Panc1 (cell line): Measurements from ENCODE around the gene SLC12A7. TPM values are rescaled to one million over a fixed set of nuclear protein-coding genes. Genes with fewer than 3 reads are reported as not detected.

Source experiments
- ATAC-seq: fragments of 200-7000 bp; cut with Tn5 transposase; 2 replicates; pipeline ENCODE4 v1.9.1; 2020; ENCODE audit warnings: mild to moderate bottlenecking, moderate library complexity
- BruUV-seq: library from RNA; stranded (reverse); fragments of 400-500 nt; replicated peaks from 2 replicates; lab custom pipeline; 2021; lab: Mats Ljungman, UMichigan
- CTCF ChIA-PET: fragments of 300-600 bp; sonication (Branson Sonifier 250); formaldehyde crosslinking; loops from one replicate; lab custom pipeline; 2022; ENCODE audit warnings: antibody characterized with exemption; lab: Charles Lee
- POLR2A ChIA-PET: fragments of 300-600 bp; sonication (Branson Sonifier 250); formaldehyde crosslinking; loops from one replicate; lab custom pipeline; 2022; ENCODE audit warnings: antibody characterized with exemption; lab: Charles Lee
- DNase-seq: peaks from one replicate; pipeline ENCODE4 v3.0.0-alpha.2; 2010; ENCODE audit warnings: low read depth, low spot score
- H3K27ac ChIP-seq: 2 replicates; pipeline ENCODE4 v1.5.1; 2011; ENCODE audit warnings: mild to moderate bottlenecking, low read length, inconsistent platforms
- H3K27me3 ChIP-seq: fragments of 200-500 bp; sonication (Bioruptor generic); 2 replicates; pipeline ENCODE4 v1.6.0; 2014; ENCODE audit warnings: low read length, inconsistent platforms; ENCODE audit not compliant: control insufficient read depth, insufficient read depth
- H3K36me3 ChIP-seq: fragments of 200-500 bp; sonication (Bioruptor generic); 2 replicates; pipeline ENCODE4 v1.5.1; 2014; ENCODE audit warnings: inconsistent platforms, mild to moderate bottlenecking, low read length, moderate library complexity; ENCODE audit not compliant: control insufficient read depth, insufficient read depth
- H3K4me1 ChIP-seq: 2 replicates; pipeline ENCODE4 v1.5.1; 2011; ENCODE audit warnings: inconsistent platforms, mild to moderate bottlenecking, low read length, moderate library complexity; ENCODE audit not compliant: control insufficient read depth, insufficient read depth
- H3K4me3 ChIP-seq, 2 experiments: 2 replicates each; pipeline ENCODE4 v1.5.1; 2011 to 2012; ENCODE audit warnings: low read depth in 2 of 2, low read length in 2 of 2, mild to moderate bottlenecking in 2 of 2, inconsistent platforms in 1 of 2, moderate library complexity in 1 of 2
- H3K9me3 ChIP-seq: fragments of 200-500 bp; sonication (Bioruptor generic); 2 replicates; pipeline ENCODE4 v1.5.1; 2014; ENCODE audit warnings: low read depth, mild to moderate bottlenecking, inconsistent platforms, low read length, moderate library complexity; ENCODE audit not compliant: control insufficient read depth, insufficient read depth
- POLR2AphosphoS5 ChIP-seq: IDR thresholded peaks from 2 replicates; pipeline ENCODE4 v1.6.1; 2012; ENCODE audit warnings: mild to moderate bottlenecking, low read depth, low read length, moderate library complexity
- REST ChIP-seq, 2 experiments: IDR thresholded peaks; 2 replicates each; pipeline ENCODE4 v1.6.1; 2011 to 2012; ENCODE audit warnings: low read depth in 2 of 2, control low read depth in 1 of 2, low read length in 1 of 2, mild to moderate bottlenecking in 1 of 2, moderate library complexity in 1 of 2; ENCODE audit not compliant: insufficient read depth in 1 of 2
- SIN3A ChIP-seq: IDR thresholded peaks from 2 replicates; pipeline ENCODE4 v1.6.1; 2012; ENCODE audit warnings: low read depth, mild to moderate bottlenecking, low read length, moderate library complexity, borderline replicate concordance; ENCODE audit not compliant: insufficient read depth
- TCF7L2 ChIP-seq: IDR thresholded peaks from 2 replicates; pipeline ENCODE4 v1.6.1; 2011; ENCODE audit warnings: mild to moderate bottlenecking, low read depth, low read length, inconsistent platforms
- in situ Hi-C: cut with HindIII; loops from 2 replicates; pipeline ENCODE4 v1.10.0; 2016; ENCODE audit warnings: low sequenced_read_pairs, low pct_unique_long_range_greater_than_20kb
- intact Hi-C: fragments of 100-400 bp; cut with micrococcal nuclease; formaldehyde crosslinking; loops from one replicate; pipeline ENCODE4 v1.10.0; 2022; ENCODE audit not compliant: unreplicated experiment
- total RNA-seq: library from RNA; stranded (reverse); gene quantifications from one replicate; pipeline ENCODE4 v1.2.1, GENCODE V29; 2021; ENCODE audit not compliant: unreplicated experiment
- TF ChIP-seq, protein P1 (sequence below): fragments of 450-650 bp; IDR thresholded peaks from 2 replicates; pipeline ENCODE4 v1.5.1; 2017; ENCODE audit warnings: mild to moderate bottlenecking

Gene SLC12A7
- total RNA-seq, 1 experiment from 2014 or later: 297 TPM

DNA sequence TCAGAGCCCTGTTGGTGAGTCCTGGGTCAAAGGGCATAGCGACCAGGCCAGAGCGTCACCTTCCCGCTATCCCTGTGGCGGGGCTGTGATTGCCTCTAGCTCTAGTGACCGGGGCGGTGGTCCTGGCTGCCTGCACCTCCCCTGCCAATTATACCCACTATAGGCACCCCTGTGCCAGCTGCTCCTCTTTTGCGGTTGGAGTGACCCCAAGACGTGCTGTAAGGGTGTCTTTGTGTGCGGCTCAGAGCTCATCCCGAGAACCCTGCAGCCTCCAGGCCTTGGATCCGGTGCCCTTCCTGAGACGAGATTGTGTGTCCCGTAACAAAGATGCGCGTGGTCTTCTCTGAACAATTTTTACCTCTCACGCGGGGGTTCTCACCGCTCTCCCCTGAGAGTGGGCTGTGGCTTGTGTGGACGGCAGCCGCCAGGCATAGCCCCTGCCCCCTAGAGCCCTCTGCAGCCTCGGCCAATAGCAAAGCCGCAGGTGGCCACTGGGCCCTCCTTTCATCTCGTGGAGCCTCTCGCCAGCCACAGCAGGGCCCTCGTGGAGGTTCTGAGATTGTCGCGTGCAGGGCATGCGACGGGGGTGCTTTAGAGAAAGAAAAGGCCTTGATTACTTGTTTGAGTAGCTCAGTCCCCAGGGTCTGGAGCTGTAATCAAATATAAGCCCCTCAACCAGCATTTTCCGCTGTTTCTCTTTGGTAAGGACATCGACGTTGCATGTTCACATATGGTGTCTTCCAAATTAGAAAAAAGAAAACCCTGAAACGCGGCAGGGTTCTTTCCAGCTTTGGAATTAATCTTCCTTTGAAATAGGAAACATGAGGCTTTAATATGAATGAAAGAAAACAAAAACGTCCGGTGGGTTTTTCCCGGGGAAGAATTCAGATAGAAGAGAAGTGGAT is 92.6 kb downstream of the SLC12A7 start:
- H3K4me1 ChIP-seq: peaks cover 4% of the 10 kb centered on the region; the same call in 1 of the 2 replicates
- ATAC-seq (no peak), DNase-seq (no peak)
- BruUV-seq: no TSS peak
- no peak overlapping the region for H3K4me3 ChIP-seq
- no peaks in the 10 kb centered on the region for H3K9me3 ChIP-seq
- in situ Hi-C loops (no loop called here), intact Hi-C loops (no loop called here)
- no peak overlapping the region for H3K27ac ChIP-seq
- ChIA-PET CTCF (no interaction called here), POLR2A (interaction anchor here (0.7 kb wide), 1 partner anchor 11 kb away, joined by 7 read pairs; no protein-coding TSS in a partner anchor)
- no peaks in the 10 kb centered on the region for H3K27me3 ChIP-seq
- TF ChIP-seq POLR2AphosphoS5: no peak
- no peak for TF ChIP-seq TCF7L2
- TF ChIP-seq REST (IDR thresholded peaks at IDR 0.05; ENCODE audit: insufficient read depth in 1 of 2, low read depth in 2 of 2, low read length in 1 of 2): no peak
- no peak for TF ChIP-seq SIN3A
- TF ChIP-seq, protein P1, sequence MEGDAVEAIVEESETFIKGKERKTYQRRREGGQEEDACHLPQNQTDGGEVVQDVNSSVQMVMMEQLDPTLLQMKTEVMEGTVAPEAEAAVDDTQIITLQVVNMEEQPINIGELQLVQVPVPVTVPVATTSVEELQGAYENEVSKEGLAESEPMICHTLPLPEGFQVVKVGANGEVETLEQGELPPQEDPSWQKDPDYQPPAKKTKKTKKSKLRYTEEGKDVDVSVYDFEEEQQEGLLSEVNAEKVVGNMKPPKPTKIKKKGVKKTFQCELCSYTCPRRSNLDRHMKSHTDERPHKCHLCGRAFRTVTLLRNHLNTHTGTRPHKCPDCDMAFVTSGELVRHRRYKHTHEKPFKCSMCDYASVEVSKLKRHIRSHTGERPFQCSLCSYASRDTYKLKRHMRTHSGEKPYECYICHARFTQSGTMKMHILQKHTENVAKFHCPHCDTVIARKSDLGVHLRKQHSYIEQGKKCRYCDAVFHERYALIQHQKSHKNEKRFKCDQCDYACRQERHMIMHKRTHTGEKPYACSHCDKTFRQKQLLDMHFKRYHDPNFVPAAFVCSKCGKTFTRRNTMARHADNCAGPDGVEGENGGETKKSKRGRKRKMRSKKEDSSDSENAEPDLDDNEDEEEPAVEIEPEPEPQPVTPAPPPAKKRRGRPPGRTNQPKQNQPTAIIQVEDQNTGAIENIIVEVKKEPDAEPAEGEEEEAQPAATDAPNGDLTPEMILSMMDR: no peak
- no peaks in the 10 kb centered on the region for H3K36me3 ChIP-seq

GRCh38 chr5:1018596-1018995 is 93.3 kb downstream of the SLC12A7 start:
- BruUV-seq: no TSS peak

More at GRCh38 chr5:1018596-1018995, 93.3 kb downstream of the SLC12A7 start:
- Histone ChIP-seq H3K27ac (no peak overlapping the region), H3K4me1 (peaks cover 4% of the 10 kb centered on the region; the same call in 1 of the 2 replicates), H3K27me3 (no peaks in the 10 kb centered on the region), H3K9me3 (no peaks in the 10 kb centered on the region), H3K4me3 (no peak overlapping the region), H3K36me3 (no peaks in the 10 kb centered on the region)
- in situ Hi-C loops (no loop called here), intact Hi-C loops (no loop called here)
- DNase-seq: no peak
- no peak for ATAC-seq
- no peak for TF ChIP-seq REST (IDR thresholded peaks at IDR 0.05; ENCODE audit: insufficient read depth in 1 of 2, low read depth in 2 of 2, low read length in 1 of 2)
- TF ChIP-seq TCF7L2: no peak
- TF ChIP-seq, protein P1: no peak
- TF ChIP-seq SIN3A: no peak
- no peak for TF ChIP-seq POLR2AphosphoS5
- POLR2A ChIA-PET: no interaction called here
- CTCF ChIA-PET: no interaction called here
